SU-DHL-6 (cell line): ENCODE measurements around the gene CBY2.

Source experiments
- EZH2phosphoT487 ChIP-seq: fragments of 200-600 bp; sonication (generic), shearing (Covaris generic); conservative IDR thresholded peaks from 2 replicates; pipeline ENCODE4 v1.6.1; 2018; ENCODE audit warnings: mild to moderate bottlenecking, antibody characterized with exemption, low read length, moderate library complexity, mixed read lengths
- TF ChIP-seq, protein P1 (sequence below): fragments of 200-600 bp; sonication (generic); IDR thresholded peaks from one replicate; pipeline ENCODE4 v1.5.1; 2017; ENCODE audit warnings: antibody characterized with exemption, mild to moderate bottlenecking, low read length, moderate library complexity; ENCODE audit not compliant: insufficient read depth, poor library complexity, severe bottlenecking

DNA sequence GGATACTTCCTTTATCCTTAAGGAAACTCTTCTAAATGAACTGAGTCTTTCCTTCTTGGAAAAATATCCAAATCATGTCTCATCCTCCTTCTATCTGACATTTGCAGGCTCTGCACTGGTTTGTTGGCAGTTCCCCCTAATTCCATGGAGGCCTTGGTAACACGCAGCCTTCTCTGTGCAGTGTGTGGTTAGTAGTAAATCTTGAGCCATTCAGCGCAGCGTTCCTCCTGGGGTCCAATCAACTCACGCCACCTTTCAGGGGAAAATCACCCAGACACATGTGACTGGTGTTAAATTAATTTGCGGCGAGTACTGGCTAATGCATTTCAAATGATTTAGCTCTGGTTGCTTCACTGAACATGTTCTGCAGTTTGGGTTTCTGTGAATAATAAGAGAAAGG lies 21.0 kb upstream of the CBY2 start:
- TF ChIP-seq, protein P1, sequence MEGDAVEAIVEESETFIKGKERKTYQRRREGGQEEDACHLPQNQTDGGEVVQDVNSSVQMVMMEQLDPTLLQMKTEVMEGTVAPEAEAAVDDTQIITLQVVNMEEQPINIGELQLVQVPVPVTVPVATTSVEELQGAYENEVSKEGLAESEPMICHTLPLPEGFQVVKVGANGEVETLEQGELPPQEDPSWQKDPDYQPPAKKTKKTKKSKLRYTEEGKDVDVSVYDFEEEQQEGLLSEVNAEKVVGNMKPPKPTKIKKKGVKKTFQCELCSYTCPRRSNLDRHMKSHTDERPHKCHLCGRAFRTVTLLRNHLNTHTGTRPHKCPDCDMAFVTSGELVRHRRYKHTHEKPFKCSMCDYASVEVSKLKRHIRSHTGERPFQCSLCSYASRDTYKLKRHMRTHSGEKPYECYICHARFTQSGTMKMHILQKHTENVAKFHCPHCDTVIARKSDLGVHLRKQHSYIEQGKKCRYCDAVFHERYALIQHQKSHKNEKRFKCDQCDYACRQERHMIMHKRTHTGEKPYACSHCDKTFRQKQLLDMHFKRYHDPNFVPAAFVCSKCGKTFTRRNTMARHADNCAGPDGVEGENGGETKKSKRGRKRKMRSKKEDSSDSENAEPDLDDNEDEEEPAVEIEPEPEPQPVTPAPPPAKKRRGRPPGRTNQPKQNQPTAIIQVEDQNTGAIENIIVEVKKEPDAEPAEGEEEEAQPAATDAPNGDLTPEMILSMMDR = no peak
- no peak for TF ChIP-seq EZH2phosphoT487
